K562 (cell line): ENCODE data around the gene RASL12. TPM values are rescaled to one million over a fixed set of nuclear protein-coding genes. Genes with fewer than 3 reads are reported as not detected.

Experiments
- ELF1 ChIP-seq: fragments of 200-800 bp; sonication (Bioruptor generic); IDR thresholded peaks from 2 replicates; pipeline ENCODE4 v1.6.1; 2016; ENCODE audit warnings: missing genetic modification characterization, missing compliant biosample characterization
- STAT5A ChIP-seq: IDR thresholded peaks from 2 replicates; pipeline ENCODE4 v1.6.1; 2012; ENCODE audit warnings: low read length, inconsistent platforms, borderline replicate concordance
- TARDBP ChIP-seq: fragments of 450-650 bp; IDR thresholded peaks from 2 replicates; pipeline ENCODE4 v1.6.1; 2016
- ZBTB40 ChIP-seq, 2 experiments: fragments of 450-650 bp in 1 of 2; sonication (generic) in 1 of 2; formaldehyde crosslinking in 1 of 2; IDR thresholded peaks; 2 replicates each; pipeline versions ENCODE4 v1.7.1 to v1.9.0; 2016 to 2022; ENCODE audit warnings: inconsistent platforms in 1 of 2, mild to moderate bottlenecking in 1 of 2, missing genetic modification reagents in 1 of 2
- polyA plus RNA-seq, 8 experiments: library from polyadenylated mRNA; depleted of rRNA in 4 of 8; stranded (reverse) in 5 of 8; unstranded in 3 of 8; fragments of >200 nt; fragmentation: Nextera tagmentation in 2 of 8; fragmentation: Illumina TruSeq in 1 of 8; extraction: Ambion mirVana in 2 of 8; extraction: Trizol in 1 of 8; gene quantifications; 2 replicates each; pipeline versions ENCODE4 v1.2.1 to v1.2.3, GENCODE V29; 2011 to 2014; ENCODE audit warnings: inconsistent platforms in 1 of 8, missing spikeins in 1 of 8
- total RNA-seq, 7 experiments: library from RNA; depleted of rRNA in 6 of 7; stranded (reverse); fragments of >200 nt in 6 of 7; fragmentation: Illumina TruSeq in 2 of 7; extraction: Trizol in 2 of 7; gene quantifications; 2 replicates each; pipeline versions ENCODE4 v1.2.1 to v1.2.3, GENCODE V29; 2011 to 2021; ENCODE audit warnings: low replicate concordance in 1 of 7
- TF ChIP-seq, protein P1 (sequence below): fragments of 250-450 bp; sonication (Bioruptor Pico); IDR thresholded peaks from 2 replicates; pipeline ENCODE4 v1.8.0; 2022; ENCODE audit warnings: moderate library complexity, mild to moderate bottlenecking, inconsistent platforms

The RASL12 gene
- total and polyA plus RNA-seq, 9 of the 15 experiments (the other 6 are each of a cell fraction or from before 2014, with no cell fraction given) = not detected

DNA sequence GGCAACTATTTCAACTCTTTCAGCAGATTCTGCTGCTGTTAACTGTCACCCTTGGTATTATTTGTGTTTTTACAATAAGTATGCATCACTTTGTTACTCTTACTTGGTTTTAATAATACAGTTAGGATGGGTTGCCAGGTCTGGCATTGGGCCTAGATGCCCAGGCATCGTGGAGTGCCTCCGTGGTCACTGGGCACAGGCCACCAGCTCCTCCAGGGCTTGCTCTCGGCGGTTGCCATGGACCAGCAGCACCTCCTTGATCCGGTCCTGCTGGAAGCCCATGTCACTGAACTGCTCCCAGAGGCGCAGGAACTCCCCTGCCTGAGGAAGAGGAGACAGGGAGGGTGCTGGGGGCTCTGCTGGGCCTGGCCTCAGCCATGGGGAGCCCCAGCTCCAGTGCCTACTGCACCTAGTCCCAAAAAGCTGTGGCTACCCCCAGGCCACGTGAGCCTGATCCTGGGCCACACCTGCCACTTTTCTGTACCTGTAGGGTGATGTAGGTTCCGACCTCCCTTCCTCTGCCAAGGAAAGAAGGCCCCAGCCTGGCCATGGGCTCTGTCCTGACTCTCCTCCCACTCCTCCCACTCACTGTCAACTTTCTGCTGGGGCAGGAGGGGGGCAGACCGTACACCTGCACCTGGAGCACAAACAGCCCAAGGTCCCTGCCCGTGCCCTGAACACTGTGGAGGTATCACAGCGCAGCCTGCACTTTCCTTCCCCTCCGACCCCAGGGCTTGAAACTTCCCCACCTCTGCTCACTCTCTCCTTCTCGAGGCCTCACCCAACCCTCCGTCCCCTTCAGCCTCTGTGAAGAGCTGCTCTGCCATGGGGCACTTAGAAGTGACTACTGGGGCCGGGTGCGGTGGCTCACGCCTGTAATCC, 25.4 kb upstream of the RASL12 start (continued):
- TF ChIP-seq ZBTB40 (IDR thresholded peaks at IDR 0.05) = no peak
- TF ChIP-seq ZBTB40 (CRISPR knock-in tag; IDR thresholded peaks at IDR 0.05) = no peak
- no peak for TF ChIP-seq TARDBP
- TF ChIP-seq STAT5A = no peak
- TF ChIP-seq, protein P1, sequence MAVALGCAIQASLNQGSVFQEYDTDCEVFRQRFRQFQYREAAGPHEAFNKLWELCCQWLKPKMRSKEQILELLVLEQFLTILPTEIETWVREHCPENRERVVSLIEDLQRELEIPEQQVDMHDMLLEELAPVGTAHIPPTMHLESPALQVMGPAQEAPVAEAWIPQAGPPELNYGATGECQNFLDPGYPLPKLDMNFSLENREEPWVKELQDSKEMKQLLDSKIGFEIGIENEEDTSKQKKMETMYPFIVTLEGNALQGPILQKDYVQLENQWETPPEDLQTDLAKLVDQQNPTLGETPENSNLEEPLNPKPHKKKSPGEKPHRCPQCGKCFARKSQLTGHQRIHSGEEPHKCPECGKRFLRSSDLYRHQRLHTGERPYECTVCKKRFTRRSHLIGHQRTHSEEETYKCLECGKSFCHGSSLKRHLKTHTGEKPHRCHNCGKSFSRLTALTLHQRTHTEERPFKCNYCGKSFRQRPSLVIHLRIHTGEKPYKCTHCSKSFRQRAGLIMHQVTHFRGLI (CRISPR knock-in tag) = no peak
- no peak for TF ChIP-seq ELF1 (tag)
